Ovary (tissue), 9 donors: ENCODE data around the gene BRD3. TPM values are rescaled to one million over a fixed set of nuclear protein-coding genes. Genes with fewer than 3 reads are reported as not detected.

ENCODE experiments used
- DNase-seq, 5 donors: peaks; one replicate each; pipeline ENCODE4 v3.0.0-alpha.2; 2019 to 2020
- H3K27ac ChIP-seq, 2 donors: fragments of 200-600 bp; one replicate each; pipeline versions ENCODE4 v1.5.1 to v1.8.0; 2019 to 2022
- H3K27me3 ChIP-seq: fragments of 200-600 bp; one replicate; pipeline ENCODE4 v1.8.0; 2022
- H3K36me3 ChIP-seq: fragments of 200-600 bp; sonication (generic); one replicate; pipeline ENCODE4 v1.5.1; 2019
- H3K4me1 ChIP-seq: one replicate; pipeline ENCODE4 v1.8.1; 2013; ENCODE audit warnings: mild to moderate bottlenecking, moderate library complexity; ENCODE audit not compliant: insufficient read depth
- H3K4me3 ChIP-seq: fragments of 200-600 bp; sonication (generic); one replicate; pipeline ENCODE4 v1.5.1; 2017
- H3K9me3 ChIP-seq, 2 donors: fragments of 200-600 bp in 1 of 2; sonication (generic) in 1 of 2; one replicate each; pipeline versions ENCODE4 v1.5.1 to v1.8.1; 2013 to 2019; ENCODE audit warnings: mild to moderate bottlenecking in 1 of 2, moderate library complexity in 1 of 2
- EP300 ChIP-seq: sonication (generic); formaldehyde crosslinking; IDR thresholded peaks from one replicate; pipeline ENCODE4 v1.6.1; 2017; ENCODE audit warnings: antibody characterized with exemption
- POLR2A ChIP-seq: fragments of 450-650 bp; IDR thresholded peaks from one replicate; pipeline ENCODE4 v1.6.1; 2017; ENCODE audit warnings: antibody characterized with exemption, mild to moderate bottlenecking, moderate library complexity
- WGBS, 3 donors: extraction: QIAGEN DNeasy Blood & Tissue Kit in 1 of 3; methylation state at CpG; one replicate each; pipeline versions ENCODE4 v1.1.5 to v1.1.7; 2013 to 2017; 5-methylcytosine and 5-hydroxymethylcytosine counted together
- intact Hi-C, 4 donors: fragments of 100-400 bp; cut with DNase I; formaldehyde crosslinking; loops; one replicate each; pipeline versions ENCODE4 v1.11.0 to v1.15.1; 2022 to 2023
- polyA plus RNA-seq, 2 donors: library from polyadenylated mRNA; stranded (reverse); fragments of 200-250 nt in 1 of 2; fragments of 350-450 nt in 1 of 2; fragmentation: Illumina TruSeq in 1 of 2; extraction: RNeasy Lipid Tissue Mini Kit (QIAGEN cat#74804) in 1 of 2; gene quantifications; one replicate each; pipeline ENCODE4 v1.2.3, GENCODE V29; 2013 to 2014
- total RNA-seq, 7 donors: library from RNA; depleted of rRNA in 2 of 7; stranded (reverse); fragments of >200 nt in 2 of 7; fragmentation: NEBNext Ultra II Directional in 3 of 7; extraction: Animal tissue kit (Norgen Biotek cat#: 25700) in 3 of 7; gene quantifications; one replicate each; pipeline versions ENCODE4 v1.1.0 to v1.2.4, GENCODE V29; 2016 to 2023
- TF ChIP-seq, protein P1 (sequence below), 3 donors: fragments of 450-650 bp in 2 of 3; fragments of 200-600 bp in 1 of 3; IDR thresholded peaks; one replicate each; pipeline versions ENCODE4 v1.5.1 to v1.8.0; 2016 to 2022; ENCODE audit warnings: antibody characterized with exemption in 3 of 3, mild to moderate bottlenecking in 1 of 3
- donor health status: DM: no; HTN: no; CAD: no; lungs with moderate emphysema.
- donor health status: DM: no; HTN: no; CAD: no.
- donor health status: Bipolar disorder and iron deficiency.
- donor health status: DM: yes; HTN: yes; CAD: no.
- donor health status: DM: no; HTN: no; CAD: no.
- donor health status: DM: yes; HTN: yes; CAD: no.

BRD3 gene
- total and polyA plus RNA-seq, 9 donors: 14.9 to 52.1 (median 39.2) TPM

DNA sequence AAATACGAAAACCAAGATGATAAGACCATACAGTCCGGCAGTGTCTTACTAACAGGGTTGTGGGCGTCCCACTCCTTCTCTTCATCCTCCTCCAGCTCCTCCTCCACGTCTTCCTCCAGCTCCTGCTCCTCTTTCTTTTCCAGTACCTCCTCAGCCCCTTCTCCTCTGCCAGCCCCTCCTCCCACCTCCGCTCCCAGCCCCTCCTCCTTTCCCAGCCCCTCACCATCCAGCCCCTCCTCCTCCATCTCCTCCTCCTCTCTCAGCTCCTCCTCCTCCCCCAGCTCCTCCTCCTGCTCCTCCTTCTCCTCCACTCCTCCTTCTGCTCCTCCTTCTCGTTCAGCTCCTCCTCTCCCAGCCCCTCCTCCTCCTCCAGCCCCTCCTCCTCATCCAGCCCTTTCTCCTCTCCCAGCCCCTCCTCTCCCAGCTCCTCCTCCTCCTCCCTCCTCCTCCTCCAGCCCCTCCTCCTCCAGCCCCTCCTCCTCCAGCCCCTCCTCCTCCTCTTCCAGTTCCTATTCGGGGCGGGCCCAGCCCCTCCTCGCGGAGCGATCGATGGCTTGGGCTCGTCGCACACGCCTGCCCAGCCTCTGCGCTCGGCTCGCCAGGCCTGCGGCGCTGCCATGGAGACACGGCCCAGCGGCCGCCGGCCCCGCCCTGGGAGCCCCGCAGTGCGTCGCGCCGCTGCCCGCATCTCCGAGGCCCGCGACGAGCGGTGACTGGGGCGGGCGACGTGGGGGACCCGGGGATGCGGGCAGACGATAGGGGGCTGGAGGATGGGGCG is 42.8 kb downstream of the BRD3 start, which contains the start of gene BRD3OS:
TSS of gene BRD3OS (plus strand) at position 654 of the 778 bp plus-strand sequence. CDS start 1,267 bp downstream, outside the sequence.
- DNase-seq: peak; percentile 94 to 98 (median 96)
- 0 to 1% (median 0%) methylated on average over 18 to 43 of the region's 43 CpGs for WGBS, 3 donors
- intact Hi-C loops: loop anchor here in 1 of 4 donors (10.0 kb wide), 1 partner anchor 110 kb away; the partner anchor contains the start of gene WDR5

GRCh38 chr9:134024214-134024792 is 43.5 kb downstream of the BRD3 start:
- peaks cover 5% of the 10 kb centered on the region for H3K4me1 ChIP-seq
- H3K27me3 ChIP-seq: no peaks in the 10 kb centered on the region
- H3K36me3 ChIP-seq: no peaks in the 10 kb centered on the region
- WGBS, 3 donors: 51 to 60% (median 58%) methylated on average over 4 of the region's 4 CpGs
- intact Hi-C loops: loop anchor here in 1 of 4 donors (10.0 kb wide), 1 partner anchor 110 kb away; the partner anchor contains the start of gene WDR5
- H3K4me3 ChIP-seq: peak overlapping the region; percentile 8
- peak overlapping the region in 1 of 2 donors; percentile 58 for H3K27ac ChIP-seq
- TF ChIP-seq EP300: no peak
- no peak for TF ChIP-seq POLR2A
- TF ChIP-seq, protein P1, sequence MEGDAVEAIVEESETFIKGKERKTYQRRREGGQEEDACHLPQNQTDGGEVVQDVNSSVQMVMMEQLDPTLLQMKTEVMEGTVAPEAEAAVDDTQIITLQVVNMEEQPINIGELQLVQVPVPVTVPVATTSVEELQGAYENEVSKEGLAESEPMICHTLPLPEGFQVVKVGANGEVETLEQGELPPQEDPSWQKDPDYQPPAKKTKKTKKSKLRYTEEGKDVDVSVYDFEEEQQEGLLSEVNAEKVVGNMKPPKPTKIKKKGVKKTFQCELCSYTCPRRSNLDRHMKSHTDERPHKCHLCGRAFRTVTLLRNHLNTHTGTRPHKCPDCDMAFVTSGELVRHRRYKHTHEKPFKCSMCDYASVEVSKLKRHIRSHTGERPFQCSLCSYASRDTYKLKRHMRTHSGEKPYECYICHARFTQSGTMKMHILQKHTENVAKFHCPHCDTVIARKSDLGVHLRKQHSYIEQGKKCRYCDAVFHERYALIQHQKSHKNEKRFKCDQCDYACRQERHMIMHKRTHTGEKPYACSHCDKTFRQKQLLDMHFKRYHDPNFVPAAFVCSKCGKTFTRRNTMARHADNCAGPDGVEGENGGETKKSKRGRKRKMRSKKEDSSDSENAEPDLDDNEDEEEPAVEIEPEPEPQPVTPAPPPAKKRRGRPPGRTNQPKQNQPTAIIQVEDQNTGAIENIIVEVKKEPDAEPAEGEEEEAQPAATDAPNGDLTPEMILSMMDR (IDR thresholded peaks at IDR 0.05): no peak
- H3K9me3 ChIP-seq: no peaks in the 10 kb centered on the region
- peak in 1 of 5 donors; percentile 28 for DNase-seq

More for the DNA sequence above, 42.8 kb downstream of the BRD3 start, which contains the start of gene BRD3OS:
- Histone ChIP-seq H3K36me3 (no peaks in the 10 kb centered on the region), H3K27ac (peak within 1 kb of the TSS; percentile 62 to 79), H3K4me1 (peaks cover 5% of the 10 kb centered on the region), H3K4me3 (peak within 1 kb of the TSS; percentile 96), H3K27me3 (no peaks in the 10 kb centered on the region), H3K9me3 (no peaks in the 10 kb centered on the region)
- TF ChIP-seq POLR2A (peak; percentile 21), EP300 (no peak)
- TF ChIP-seq, protein P1 (IDR thresholded peaks at IDR 0.05): no peak

GRCh38 chr9:134014946-134015345 is 52.9 kb downstream of the BRD3 start:
- Histone ChIP-seq H3K4me3 (no peak overlapping the region), H3K27ac (no peak overlapping the region), H3K27me3 (no peaks in the 10 kb centered on the region), H3K36me3 (no peaks in the 10 kb centered on the region), H3K9me3 (no peaks in the 10 kb centered on the region), H3K4me1 (no peaks in the 10 kb centered on the region)
- TF ChIP-seq POLR2A (no peak), EP300 (no peak)
- TF ChIP-seq, protein P1 (IDR thresholded peaks at IDR 0.05): no peak
- 93 to 96% (median 95%) methylated on average over 2 of the region's 2 CpGs for WGBS, 3 donors
- DNase-seq: no peak
- intact Hi-C loops: no loop called here

GRCh38 chr9:134011401-134011800 is 56.4 kb downstream of the BRD3 start:
- 83 to 92% (median 90%) methylated on average over 6 of the region's 6 CpGs for whole genome bisulfite sequencing, 3 donors

More at GRCh38 chr9:134011401-134011800, 56.4 kb downstream of the BRD3 start:
- DNase-seq: no peak
- intact Hi-C loops: no loop called here
- no peaks in the 10 kb centered on the region for H3K27me3 ChIP-seq
- H3K9me3 ChIP-seq: no peaks in the 10 kb centered on the region
- H3K4me3 ChIP-seq: no peak overlapping the region
- H3K4me1 ChIP-seq: no peaks in the 10 kb centered on the region
- no peaks in the 10 kb centered on the region for H3K36me3 ChIP-seq
- no peak overlapping the region for H3K27ac ChIP-seq
- TF ChIP-seq, protein P1 (IDR thresholded peaks at IDR 0.05): no peak
- TF ChIP-seq POLR2A (no peak), EP300 (no peak)
